Measurements from ENCODE around the gene DHRS1. TPM values are rescaled to one million over a fixed set of nuclear protein-coding genes. Genes with fewer than 3 reads are reported as not detected.

DHRS1 gene
- total and polyA plus RNA-seq, 2 experiments from 2014 or later, result 15.0 to 15.4 TPM

DNA sequence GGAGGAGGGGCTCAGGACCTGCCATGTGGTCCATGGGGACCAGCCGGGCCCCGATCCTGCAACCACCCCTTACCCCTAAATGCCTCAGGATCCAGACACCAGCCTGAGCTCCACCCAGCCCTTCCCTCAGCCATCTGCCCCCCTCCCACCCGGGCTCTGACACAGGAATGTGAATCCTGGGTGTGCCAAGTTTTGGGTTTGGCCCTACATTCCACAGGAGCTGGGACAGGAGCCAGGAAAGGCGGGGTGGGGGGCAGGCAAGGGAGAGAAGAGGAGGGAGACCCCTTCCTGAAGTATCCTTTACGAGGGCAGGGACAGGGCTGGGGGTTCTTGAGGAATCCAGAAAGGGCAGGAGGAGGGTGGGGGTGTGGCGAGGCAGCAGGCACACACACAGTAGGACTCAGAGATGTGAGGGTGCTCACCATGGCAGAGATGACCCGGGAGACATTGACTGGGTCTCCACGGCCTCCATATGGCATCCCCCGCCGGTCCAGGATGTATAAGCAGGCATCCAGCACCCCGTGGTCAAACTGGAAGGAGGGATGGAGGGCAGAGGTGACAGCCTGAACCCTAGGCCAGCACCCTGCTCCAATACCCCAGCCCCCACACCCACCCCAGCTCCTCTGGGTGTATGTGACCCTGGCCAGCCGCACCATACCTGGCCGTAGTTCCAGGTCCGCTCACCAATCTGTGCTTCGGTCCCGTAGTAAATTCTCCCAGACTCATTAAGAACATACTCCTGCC is 40.1 kb downstream of the DHRS1 start (continued):
- TF ChIP-seq, protein P1, sequence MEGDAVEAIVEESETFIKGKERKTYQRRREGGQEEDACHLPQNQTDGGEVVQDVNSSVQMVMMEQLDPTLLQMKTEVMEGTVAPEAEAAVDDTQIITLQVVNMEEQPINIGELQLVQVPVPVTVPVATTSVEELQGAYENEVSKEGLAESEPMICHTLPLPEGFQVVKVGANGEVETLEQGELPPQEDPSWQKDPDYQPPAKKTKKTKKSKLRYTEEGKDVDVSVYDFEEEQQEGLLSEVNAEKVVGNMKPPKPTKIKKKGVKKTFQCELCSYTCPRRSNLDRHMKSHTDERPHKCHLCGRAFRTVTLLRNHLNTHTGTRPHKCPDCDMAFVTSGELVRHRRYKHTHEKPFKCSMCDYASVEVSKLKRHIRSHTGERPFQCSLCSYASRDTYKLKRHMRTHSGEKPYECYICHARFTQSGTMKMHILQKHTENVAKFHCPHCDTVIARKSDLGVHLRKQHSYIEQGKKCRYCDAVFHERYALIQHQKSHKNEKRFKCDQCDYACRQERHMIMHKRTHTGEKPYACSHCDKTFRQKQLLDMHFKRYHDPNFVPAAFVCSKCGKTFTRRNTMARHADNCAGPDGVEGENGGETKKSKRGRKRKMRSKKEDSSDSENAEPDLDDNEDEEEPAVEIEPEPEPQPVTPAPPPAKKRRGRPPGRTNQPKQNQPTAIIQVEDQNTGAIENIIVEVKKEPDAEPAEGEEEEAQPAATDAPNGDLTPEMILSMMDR (conservative IDR thresholded peaks at IDR 0.05; ENCODE audit: low read depth in 2 of 2), result no peak

DNA sequence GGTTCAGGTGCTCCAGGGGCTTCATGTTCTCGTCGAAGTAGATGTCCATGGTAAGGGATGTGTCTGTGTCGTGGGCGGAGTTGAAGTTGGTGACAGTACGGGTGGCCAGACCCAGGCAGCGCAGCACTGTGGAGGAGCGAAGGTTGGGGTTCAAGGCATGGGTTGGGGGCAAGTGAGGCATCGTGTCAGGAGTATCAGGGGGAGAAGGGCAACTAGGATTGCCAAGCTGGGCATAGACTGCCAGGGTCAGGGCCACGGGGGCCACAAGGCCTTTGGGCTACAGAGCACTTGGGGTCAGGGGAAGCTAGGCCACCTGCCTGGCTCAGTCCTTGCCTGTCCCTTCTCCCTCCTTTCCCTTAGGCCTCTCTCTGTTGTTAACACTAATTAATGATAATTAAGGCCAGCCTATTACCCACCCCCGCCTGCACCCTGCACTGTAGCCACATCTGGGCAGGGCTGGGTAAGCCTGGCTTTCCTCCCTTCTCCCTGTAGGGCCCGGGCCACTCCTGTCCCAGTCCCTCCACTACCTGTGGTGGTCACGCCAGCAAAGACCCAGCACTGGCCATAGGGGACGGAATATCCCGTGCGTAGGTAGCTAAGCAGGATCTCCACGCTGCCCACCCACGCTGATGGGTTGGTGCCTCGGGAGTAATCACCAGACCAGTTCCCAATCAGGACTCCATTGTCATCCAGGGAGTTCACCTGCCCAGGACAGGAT is 40.9 kb downstream of the DHRS1 start:
- Mint-ChIP-seq H3K4me3 (no peak overlapping the region), H3K27ac (no peak overlapping the region), H3K27me3 (ENCODE audit: insufficient read depth, low read depth, poor library complexity) (peaks cover 16% of the 10 kb centered on the region), H3K9me3 (no peaks in the 10 kb centered on the region), H3K4me1 (peaks cover 4% of the 10 kb centered on the region; the same call in 2 of the 3 replicates), H3K36me3 (ENCODE audit: low read depth) (no peaks in the 10 kb centered on the region)
- Histone ChIP-seq H3K27ac (ENCODE audit: low read depth) (no peak overlapping the region), H3K4me1 (ENCODE audit: insufficient read depth) (no peaks in the 10 kb centered on the region), H3K27me3 (ENCODE audit: insufficient read depth) (no peaks in the 10 kb centered on the region), H3K36me3 (ENCODE audit: insufficient read depth) (no peaks in the 10 kb centered on the region), H3K4me3 (no peak overlapping the region), H3K79me2 (replicated peaks; ENCODE audit: insufficient read depth) (no peaks in the 10 kb centered on the region), H3K9me2 (ENCODE audit: insufficient read depth) (no peaks in the 10 kb centered on the region), H3K4me2 (no peak overlapping the region), H2AFZ (no peak overlapping the region), H3F3A (replicated peaks; ENCODE audit: low read depth) (no peaks in the 10 kb centered on the region), H4K20me1 (replicated peaks; ENCODE audit: insufficient read depth) (no peaks in the 10 kb centered on the region)
- TF ChIP-seq ZNF114 (CRISPR knock-in tag; IDR thresholded peaks at IDR 0.05), result no peak
- TF ChIP-seq, protein P2, sequence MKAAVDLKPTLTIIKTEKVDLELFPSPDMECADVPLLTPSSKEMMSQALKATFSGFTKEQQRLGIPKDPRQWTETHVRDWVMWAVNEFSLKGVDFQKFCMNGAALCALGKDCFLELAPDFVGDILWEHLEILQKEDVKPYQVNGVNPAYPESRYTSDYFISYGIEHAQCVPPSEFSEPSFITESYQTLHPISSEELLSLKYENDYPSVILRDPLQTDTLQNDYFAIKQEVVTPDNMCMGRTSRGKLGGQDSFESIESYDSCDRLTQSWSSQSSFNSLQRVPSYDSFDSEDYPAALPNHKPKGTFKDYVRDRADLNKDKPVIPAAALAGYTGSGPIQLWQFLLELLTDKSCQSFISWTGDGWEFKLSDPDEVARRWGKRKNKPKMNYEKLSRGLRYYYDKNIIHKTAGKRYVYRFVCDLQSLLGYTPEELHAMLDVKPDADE (IDR thresholded peaks at IDR 0.05), result no peak
- TF ChIP-seq, protein P3, sequence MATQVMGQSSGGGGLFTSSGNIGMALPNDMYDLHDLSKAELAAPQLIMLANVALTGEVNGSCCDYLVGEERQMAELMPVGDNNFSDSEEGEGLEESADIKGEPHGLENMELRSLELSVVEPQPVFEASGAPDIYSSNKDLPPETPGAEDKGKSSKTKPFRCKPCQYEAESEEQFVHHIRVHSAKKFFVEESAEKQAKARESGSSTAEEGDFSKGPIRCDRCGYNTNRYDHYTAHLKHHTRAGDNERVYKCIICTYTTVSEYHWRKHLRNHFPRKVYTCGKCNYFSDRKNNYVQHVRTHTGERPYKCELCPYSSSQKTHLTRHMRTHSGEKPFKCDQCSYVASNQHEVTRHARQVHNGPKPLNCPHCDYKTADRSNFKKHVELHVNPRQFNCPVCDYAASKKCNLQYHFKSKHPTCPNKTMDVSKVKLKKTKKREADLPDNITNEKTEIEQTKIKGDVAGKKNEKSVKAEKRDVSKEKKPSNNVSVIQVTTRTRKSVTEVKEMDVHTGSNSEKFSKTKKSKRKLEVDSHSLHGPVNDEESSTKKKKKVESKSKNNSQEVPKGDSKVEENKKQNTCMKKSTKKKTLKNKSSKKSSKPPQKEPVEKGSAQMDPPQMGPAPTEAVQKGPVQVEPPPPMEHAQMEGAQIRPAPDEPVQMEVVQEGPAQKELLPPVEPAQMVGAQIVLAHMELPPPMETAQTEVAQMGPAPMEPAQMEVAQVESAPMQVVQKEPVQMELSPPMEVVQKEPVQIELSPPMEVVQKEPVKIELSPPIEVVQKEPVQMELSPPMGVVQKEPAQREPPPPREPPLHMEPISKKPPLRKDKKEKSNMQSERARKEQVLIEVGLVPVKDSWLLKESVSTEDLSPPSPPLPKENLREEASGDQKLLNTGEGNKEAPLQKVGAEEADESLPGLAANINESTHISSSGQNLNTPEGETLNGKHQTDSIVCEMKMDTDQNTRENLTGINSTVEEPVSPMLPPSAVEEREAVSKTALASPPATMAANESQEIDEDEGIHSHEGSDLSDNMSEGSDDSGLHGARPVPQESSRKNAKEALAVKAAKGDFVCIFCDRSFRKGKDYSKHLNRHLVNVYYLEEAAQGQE (IDR thresholded peaks at IDR 0.05; ENCODE audit: unreplicated experiment), result no peak
- no peak for TF ChIP-seq ZNF331 (CRISPR knock-in tag; IDR thresholded peaks at IDR 0.05; ENCODE audit: low read depth)
- TF ChIP-seq EZH2phosphoT487 (IDR thresholded peaks at IDR 0.05; ENCODE audit: unreplicated experiment), result no peak
- TF ChIP-seq STAT1 (IDR thresholded peaks at IDR 0.05; ENCODE audit: unreplicated experiment), result no peak
- no peak for TF ChIP-seq CREB1 (CRISPR knock-in tag; IDR thresholded peaks at IDR 0.05; ENCODE audit: low read depth)
- no peak for TF ChIP-seq POLR2AphosphoS5 (IDR thresholded peaks at IDR 0.05; ENCODE audit: low read depth)
- no peak for ATAC-seq
- no peak for DNase-seq (ENCODE audit: low spot score)

All from GM23338 (cell line).